Pulmonary artery endothelial cell (primary cell): ENCODE measurements around the gene CMTM4. TPM values are rescaled to one million over a fixed set of nuclear protein-coding genes. Genes with fewer than 3 reads are reported as not detected.

ENCODE experiments used
- DNase-seq: peaks from one replicate; pipeline ENCODE4 v3.0.0-alpha.2; 2011; ENCODE audit warnings: low read depth, low spot score
- total RNA-seq: library from RNA; depleted of rRNA; stranded (reverse); fragments of >200 nt; gene quantifications from 2 replicates; pipeline ENCODE4 v1.2.3, GENCODE V29; 2014

Gene CMTM4
- 8.5 and 12.3 TPM in 2 replicates for total RNA-seq

DNA sequence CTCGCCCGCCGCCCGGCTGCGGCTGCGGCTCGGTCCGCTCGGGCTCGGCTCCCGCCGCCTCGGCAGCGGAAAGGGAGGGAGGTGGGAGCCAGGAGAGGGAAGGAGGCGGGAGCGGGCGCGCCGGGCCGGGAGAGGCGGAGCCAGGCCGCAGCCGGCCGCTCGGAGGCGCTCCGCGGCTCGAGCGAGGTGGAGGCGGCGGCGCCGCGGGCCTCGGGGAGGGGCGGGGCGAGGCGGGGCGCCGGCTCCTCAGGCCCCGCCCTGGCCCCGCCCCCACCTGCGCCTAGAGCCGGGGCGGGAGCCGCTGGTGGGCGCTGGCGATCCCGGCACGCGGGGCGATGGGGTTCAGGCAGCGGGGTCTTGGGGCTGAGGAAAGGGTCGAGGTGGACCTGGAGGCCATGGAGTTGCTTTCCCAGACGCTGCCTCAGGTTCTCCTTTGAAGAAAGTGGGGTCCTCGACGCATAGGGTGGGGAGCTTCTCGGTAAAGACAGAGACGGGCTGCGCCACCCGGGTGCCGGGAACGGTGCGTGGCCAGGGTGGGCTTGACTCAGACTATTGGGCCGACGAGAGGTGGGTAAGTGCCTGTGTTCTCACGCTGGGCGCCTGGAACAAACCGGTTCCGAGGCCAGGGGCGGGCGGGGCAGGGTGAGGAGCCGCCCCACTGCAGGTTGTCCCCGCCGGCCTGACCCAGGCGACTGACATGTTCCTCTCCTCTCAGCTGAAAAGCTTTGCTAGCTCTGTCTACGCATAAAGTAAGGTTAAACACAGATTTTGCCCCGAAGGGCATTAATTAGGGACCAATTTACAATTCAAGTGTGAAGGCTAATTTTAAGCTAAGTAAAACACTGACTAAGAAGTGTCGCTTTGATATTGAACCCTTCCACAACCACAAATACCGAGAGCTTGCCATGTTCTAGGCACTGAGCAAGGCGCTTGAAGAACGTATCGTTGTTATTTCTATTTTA is at the start of gene CMTM4:
TSS of gene CMTM4 (minus strand) at position 75 of the 962 bp plus-strand sequence. CDS start 218 bp downstream, outside the sequence.
- DNase-seq = peak; percentile 35

DNA sequence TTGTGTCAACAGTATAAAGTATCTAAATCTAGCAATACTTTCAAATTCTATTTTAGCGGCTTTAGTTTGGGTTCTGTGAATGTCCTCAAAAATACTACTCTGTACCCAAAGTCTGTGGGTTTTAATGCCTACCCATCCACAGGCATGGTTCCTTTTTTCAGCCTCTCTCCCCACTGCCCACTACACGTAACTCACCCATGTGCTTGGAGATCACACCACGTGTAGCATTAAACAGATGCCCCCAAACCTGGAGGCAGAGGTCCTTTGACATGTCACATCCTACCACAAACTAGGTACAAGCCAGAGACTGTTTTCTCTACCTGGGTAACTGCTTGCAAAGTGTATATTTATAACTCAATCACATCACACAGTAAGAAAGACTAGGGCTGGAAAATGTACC is 49.5 kb upstream of the CMTM4 start:
- no peak for DNase-seq

- peak; percentile 30 for DNase-seq
Measured at GRCh38 chr16:66741950-66742808, 45.6 kb upstream of the CMTM4 start.

DNA sequence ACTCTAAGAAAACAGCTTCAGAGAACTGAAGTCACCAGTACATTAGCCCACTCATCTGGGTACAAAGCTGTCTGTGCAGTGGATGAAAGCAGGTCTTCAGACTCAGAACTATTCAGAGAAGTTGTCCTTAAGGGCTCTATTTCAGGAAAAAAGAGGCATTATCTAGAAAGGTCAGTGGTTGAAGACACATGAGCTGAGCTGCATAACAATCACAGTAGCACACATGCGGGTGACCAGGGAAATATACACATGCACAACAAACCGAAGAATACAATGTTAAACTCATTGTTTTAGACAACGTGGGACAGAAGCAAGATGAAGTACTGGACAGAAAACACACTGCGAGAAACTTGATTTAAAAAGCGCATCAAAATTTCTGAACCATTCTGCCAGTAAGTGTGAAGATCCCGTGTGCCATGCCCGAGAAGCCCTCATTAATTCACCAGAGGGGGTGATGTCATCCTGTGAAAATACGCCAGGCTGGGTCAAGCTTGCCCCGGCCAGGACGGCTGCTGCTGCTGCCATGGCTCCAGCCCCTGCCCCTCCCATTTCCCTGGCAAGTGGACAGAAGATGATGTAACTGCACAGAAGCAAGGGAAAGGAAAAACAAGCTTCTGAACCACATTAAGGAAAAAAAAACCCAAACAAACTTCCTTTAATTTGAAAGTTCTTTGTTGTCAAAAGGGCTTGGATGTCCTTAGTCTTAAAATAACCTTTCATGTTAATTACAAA is 44.8 kb upstream of the CMTM4 start:
- peak; percentile 79 for DNase-seq

DNA sequence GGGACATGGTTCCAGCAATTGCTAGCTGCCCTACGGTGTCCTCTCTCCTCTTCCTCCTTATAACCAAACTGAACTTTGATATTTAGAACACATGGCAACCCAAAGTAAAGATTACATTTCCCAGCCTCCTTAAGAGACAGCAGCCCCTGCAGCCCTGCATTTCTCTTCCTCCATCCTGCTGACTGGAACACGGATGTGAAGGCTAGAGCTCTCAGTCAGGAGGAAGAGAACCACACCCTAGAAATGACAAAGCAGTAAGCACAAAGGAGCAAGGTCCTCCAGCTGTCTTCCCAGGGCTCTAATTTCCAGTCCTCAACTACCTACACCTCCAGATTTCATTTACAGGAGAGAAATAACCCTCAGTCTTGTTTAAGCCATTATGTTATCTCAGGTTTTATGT is 44.0 kb upstream of the CMTM4 start:
- no peak for DNase-seq

DNA sequence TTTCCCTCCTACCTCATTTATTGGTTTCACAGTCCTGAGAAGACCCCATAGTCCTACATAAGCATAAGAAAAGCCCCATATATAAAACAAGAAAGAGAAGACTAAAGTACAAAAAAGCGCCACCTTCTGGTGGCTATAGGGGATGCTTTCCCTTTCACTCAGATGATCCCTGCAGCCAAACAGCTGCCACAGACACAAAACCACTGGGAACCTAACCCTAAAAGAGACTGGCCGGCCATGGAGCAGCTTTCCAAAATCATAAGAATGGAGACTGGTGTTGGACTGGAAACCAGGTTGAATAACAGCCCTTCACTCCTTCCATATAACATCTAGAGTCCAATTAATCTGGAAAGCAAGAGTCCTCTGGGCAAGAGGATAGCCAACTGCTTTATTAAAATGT is 43.5 kb upstream of the CMTM4 start:
- DNase-seq = no peak

GRCh38 chr16:66735891-66736290 is 39.3 kb upstream of the CMTM4 start:
- DNase-seq = no peak

- DNase-seq = no peak
Measured at GRCh38 chr16:66731101-66731500, 34.6 kb upstream of the CMTM4 start.

GRCh38 chr16:66728804-66729203 is 32.3 kb upstream of the CMTM4 start:
- no peak for DNase-seq

DNA sequence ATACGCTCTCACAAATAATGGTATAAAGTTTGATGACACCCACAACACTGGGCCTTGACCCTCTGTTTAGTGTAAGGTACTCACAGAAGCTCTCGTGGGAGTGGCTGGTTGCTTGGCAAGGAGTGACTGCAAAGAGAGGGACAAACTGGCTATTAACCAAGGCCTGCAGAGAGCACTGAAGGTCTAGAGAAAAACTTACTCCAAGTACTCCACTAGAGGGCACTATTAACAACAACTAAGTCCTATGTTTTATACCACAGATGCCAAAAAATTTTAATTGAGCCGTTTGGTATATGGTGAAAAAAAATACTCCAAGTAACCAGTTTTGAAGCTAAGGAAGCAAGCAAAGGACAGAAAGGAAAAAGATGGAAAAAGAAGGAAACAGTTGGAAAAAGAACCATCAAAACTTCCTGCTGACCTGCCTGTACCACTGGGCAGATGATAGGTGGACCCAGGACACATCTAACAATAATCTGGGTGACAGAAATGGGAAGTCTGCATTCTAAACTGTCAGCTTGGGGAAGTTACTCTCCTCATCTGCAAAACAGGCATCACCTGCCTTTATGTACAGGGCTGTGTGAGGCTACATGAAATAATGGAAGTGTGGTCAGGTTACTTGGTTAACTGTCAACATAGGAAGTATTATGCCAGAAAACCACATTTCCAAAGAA is 31.7 kb upstream of the CMTM4 start:
- peak; percentile 22 for DNase-seq

GRCh38 chr16:66720766-66721165 is 24.2 kb upstream of the CMTM4 start:
- no peak for DNase-seq

GRCh38 chr16:66719246-66719645 is 22.7 kb upstream of the CMTM4 start:
- DNase-seq = no peak

GRCh38 chr16:66717776-66718175 is 21.2 kb upstream of the CMTM4 start:
- no peak for DNase-seq

GRCh38 chr16:66717112-66717675 is 20.7 kb upstream of the CMTM4 start:
- no peak for DNase-seq

GRCh38 chr16:66714654-66715307 is 18.2 kb upstream of the CMTM4 start:
- no peak for DNase-seq

GRCh38 chr16:66714062-66714461 is 17.5 kb upstream of the CMTM4 start:
- DNase-seq = no peak

- no peak for DNase-seq
Measured at GRCh38 chr16:66713076-66713475, 16.5 kb upstream of the CMTM4 start.

- no peak for DNase-seq
Measured at GRCh38 chr16:66712512-66712911, 16.0 kb upstream of the CMTM4 start.

- DNase-seq = no peak
Measured at GRCh38 chr16:66711581-66711980, 15.0 kb upstream of the CMTM4 start.

GRCh38 chr16:66706506-66706880 is 9.9 kb upstream of the CMTM4 start:
- DNase-seq = no peak
